Thymus (tissue), 11 donors: ENCODE data around the gene CROCC2. TPM values are rescaled to one million over a fixed set of nuclear protein-coding genes. Genes with fewer than 3 reads are reported as not detected.

ENCODE experiments used
- DNase-seq, 9 donors: peaks; one replicate each; pipeline ENCODE4 v3.0.0-alpha.2; 2013; ENCODE audit warnings: low spot score in 9 of 9, low read depth in 6 of 9, missing footprints in 1 of 9
- H3K27ac ChIP-seq, 2 donors: one replicate each; pipeline ENCODE4 v1.5.1; 2013; ENCODE audit warnings: control low read depth in 1 of 2, low read depth in 1 of 2, low read length in 1 of 2, mild to moderate bottlenecking in 1 of 2, moderate library complexity in 1 of 2
- H3K27me3 ChIP-seq, 2 donors: one replicate each; pipeline ENCODE4 v1.5.1; 2013; ENCODE audit warnings: low read length in 1 of 2; ENCODE audit not compliant: control insufficient read depth in 2 of 2, insufficient read depth in 1 of 2
- H3K36me3 ChIP-seq, 2 donors: one replicate each; pipeline ENCODE4 v1.5.1; 2013; ENCODE audit warnings: low read length in 1 of 2, mild to moderate bottlenecking in 1 of 2, moderate library complexity in 1 of 2; ENCODE audit not compliant: control insufficient read depth in 2 of 2, insufficient read depth in 2 of 2
- H3K4me1 ChIP-seq, 2 donors: one replicate each; pipeline ENCODE4 v1.5.1; 2013; ENCODE audit warnings: low read length in 2 of 2; ENCODE audit not compliant: control insufficient read depth in 2 of 2, insufficient read depth in 2 of 2
- H3K4me3 ChIP-seq, 2 donors: one replicate each; pipeline ENCODE4 v1.5.1; 2013; ENCODE audit warnings: low read length in 2 of 2, control low read depth in 1 of 2, mild to moderate bottlenecking in 1 of 2
- H3K9me3 ChIP-seq, 2 donors: one replicate each; pipeline ENCODE4 v1.5.1; 2013; ENCODE audit warnings: low read length in 1 of 2, mild to moderate bottlenecking in 1 of 2; ENCODE audit not compliant: control insufficient read depth in 2 of 2, insufficient read depth in 1 of 2
- WGBS: extraction: QIAGEN DNeasy Blood & Tissue Kit; methylation state at CpG from one replicate; pipeline ENCODE4 v1.1.7; 2013; 5-methylcytosine and 5-hydroxymethylcytosine counted together
- polyA plus RNA-seq: library from polyadenylated mRNA; stranded (reverse); fragments of 200-250 nt; gene quantifications from one replicate; pipeline ENCODE4 v1.2.3, GENCODE V29; 2013
- total RNA-seq: library from RNA; stranded (reverse); fragments of 120-200 nt; gene quantifications from one replicate; pipeline ENCODE4 v1.2.4, GENCODE V29; 2013
- donor health status: healthy.

CROCC2 gene
- total and polyA plus RNA-seq, 2 donors = 0.02 TPM; not detected in 1

- no peak overlapping the region for H3K4me3 ChIP-seq
- peaks cover 2 to 13% of the 10 kb centered on the region in 2 donors for H3K4me1 ChIP-seq
- H3K27me3 ChIP-seq = peaks cover 5 to 27% of the 10 kb centered on the region in 2 donors
- no peak for DNase-seq
- H3K36me3 ChIP-seq = no peaks in the 10 kb centered on the region
- no peak overlapping the region for H3K27ac ChIP-seq
- WGBS = 81% methylated on average over 3 of the region's 3 CpGs
- H3K9me3 ChIP-seq = peaks cover 0 to 21% of the 10 kb centered on the region in 2 donors
Observed at GRCh38 chr2:240988146-240988545, 82.0 kb downstream of the CROCC2 start.

GRCh38 chr2:240988571-240989271 is 82.6 kb downstream of the CROCC2 start:
- no peak for DNase-seq
- Histone ChIP-seq H3K27me3 (peaks cover 2 to 27% of the 10 kb centered on the region in 2 donors), H3K9me3 (peaks cover 0 to 21% of the 10 kb centered on the region in 2 donors), H3K36me3 (no peaks in the 10 kb centered on the region), H3K4me3 (no peak overlapping the region), H3K4me1 (peaks cover 0 to 9% of the 10 kb centered on the region in 2 donors), H3K27ac (no peak overlapping the region)
- WGBS = 96% methylated on average over 6 of the region's 6 CpGs

- Histone ChIP-seq H3K27ac (no peak overlapping the region), H3K9me3 (peaks cover 0 to 21% of the 10 kb centered on the region in 2 donors), H3K4me3 (no peak overlapping the region), H3K27me3 (peaks cover 0 to 30% of the 10 kb centered on the region in 2 donors), H3K4me1 (peaks cover 0 to 6% of the 10 kb centered on the region in 2 donors), H3K36me3 (no peaks in the 10 kb centered on the region)
- 94% methylated on average over 17 of the region's 17 CpGs for WGBS
- no peak for DNase-seq
Observed at GRCh38 chr2:240989451-240990265, 83.5 kb downstream of the CROCC2 start.

DNA sequence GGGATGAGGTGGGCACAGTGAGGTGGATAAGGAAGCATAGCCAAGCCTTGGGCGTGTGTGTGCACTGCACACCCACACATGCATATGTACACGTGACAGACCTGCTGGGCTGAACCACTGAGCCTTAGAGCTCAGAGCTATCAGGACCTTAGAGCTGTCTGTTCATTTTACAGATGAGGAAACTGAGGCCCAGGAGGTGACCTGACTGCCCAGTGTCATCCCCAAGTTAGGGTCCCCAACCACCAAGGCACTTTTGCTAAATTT is 84.1 kb downstream of the CROCC2 start:
- H3K27ac ChIP-seq = no peak overlapping the region
- DNase-seq = no peak
- WGBS = over 99% methylated on average over 2 of the region's 2 CpGs

GRCh38 chr2:240990726-240991377 is 84.7 kb downstream of the CROCC2 start:
- Histone ChIP-seq H3K4me3 (no peak overlapping the region), H3K27me3 (peaks cover 0 to 40% of the 10 kb centered on the region in 2 donors), H3K36me3 (no peaks in the 10 kb centered on the region), H3K4me1 (peaks cover 0 to 6% of the 10 kb centered on the region in 2 donors), H3K27ac (no peak overlapping the region), H3K9me3 (peaks cover 0 to 21% of the 10 kb centered on the region in 2 donors)
- no peak for DNase-seq
- WGBS = 95% methylated on average over 13 of the region's 13 CpGs

More for the DNA sequence above, 84.1 kb downstream of the CROCC2 start:
- H3K36me3 ChIP-seq = no peaks in the 10 kb centered on the region
- H3K9me3 ChIP-seq = peaks cover 0 to 21% of the 10 kb centered on the region in 2 donors
- H3K27me3 ChIP-seq = peaks cover 0 to 34% of the 10 kb centered on the region in 2 donors
- H3K4me1 ChIP-seq = peaks cover 0 to 6% of the 10 kb centered on the region in 2 donors
- no peak overlapping the region for H3K4me3 ChIP-seq

GRCh38 chr2:240991378-240992263 is 85.5 kb downstream of the CROCC2 start:
- Histone ChIP-seq H3K9me3 (peaks cover 0 to 21% of the 10 kb centered on the region in 2 donors), H3K27me3 (peaks cover under 1 to 48% of the 10 kb centered on the region in 2 donors), H3K27ac (no peak overlapping the region), H3K4me3 (no peak overlapping the region), H3K4me1 (peaks cover 0 to 4% of the 10 kb centered on the region in 2 donors), H3K36me3 (no peaks in the 10 kb centered on the region)
- no peak for DNase-seq
- 94% methylated on average over 33 of the region's 33 CpGs for WGBS

- DNase-seq = peak in 1 of 9 donors; percentile 19
- 60% methylated on average over 20 of the region's 20 CpGs for WGBS
Observed at GRCh38 chr2:240992572-240993291, 86.6 kb downstream of the CROCC2 start.

More at GRCh38 chr2:240992572-240993291, 86.6 kb downstream of the CROCC2 start:
- H3K27ac ChIP-seq = no peak overlapping the region
- peaks cover 0 to 17% of the 10 kb centered on the region in 2 donors for H3K9me3 ChIP-seq
- H3K4me1 ChIP-seq = no peaks in the 10 kb centered on the region
- H3K27me3 ChIP-seq = peaks cover 6 to 57% of the 10 kb centered on the region in 2 donors
- H3K4me3 ChIP-seq = no peak overlapping the region
- no peaks in the 10 kb centered on the region for H3K36me3 ChIP-seq
